ENCODE results near the gene NFATC2.

Gene NFATC2

DNA sequence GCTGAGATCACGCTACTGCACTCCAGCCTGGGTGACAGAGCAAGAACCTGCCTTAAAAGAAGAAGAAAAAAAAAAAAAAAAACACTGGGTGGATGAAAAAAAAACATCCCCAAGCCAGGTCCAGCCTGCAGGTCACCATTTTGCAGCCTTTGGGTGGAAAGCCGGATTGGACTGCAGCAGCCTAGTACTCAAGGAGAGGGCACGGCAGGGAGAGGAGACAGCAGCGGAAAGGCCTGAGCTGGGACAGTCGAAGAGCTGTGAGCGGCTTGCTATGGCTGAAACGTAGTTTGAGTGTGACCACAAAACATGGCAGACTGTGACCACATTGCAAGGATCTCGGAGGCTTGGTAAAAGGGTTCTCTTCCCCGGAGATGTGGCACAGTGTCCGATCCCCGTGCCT, 173.0 kb downstream of the NFATC2 start:
- no peak for DNase-seq

DNA sequence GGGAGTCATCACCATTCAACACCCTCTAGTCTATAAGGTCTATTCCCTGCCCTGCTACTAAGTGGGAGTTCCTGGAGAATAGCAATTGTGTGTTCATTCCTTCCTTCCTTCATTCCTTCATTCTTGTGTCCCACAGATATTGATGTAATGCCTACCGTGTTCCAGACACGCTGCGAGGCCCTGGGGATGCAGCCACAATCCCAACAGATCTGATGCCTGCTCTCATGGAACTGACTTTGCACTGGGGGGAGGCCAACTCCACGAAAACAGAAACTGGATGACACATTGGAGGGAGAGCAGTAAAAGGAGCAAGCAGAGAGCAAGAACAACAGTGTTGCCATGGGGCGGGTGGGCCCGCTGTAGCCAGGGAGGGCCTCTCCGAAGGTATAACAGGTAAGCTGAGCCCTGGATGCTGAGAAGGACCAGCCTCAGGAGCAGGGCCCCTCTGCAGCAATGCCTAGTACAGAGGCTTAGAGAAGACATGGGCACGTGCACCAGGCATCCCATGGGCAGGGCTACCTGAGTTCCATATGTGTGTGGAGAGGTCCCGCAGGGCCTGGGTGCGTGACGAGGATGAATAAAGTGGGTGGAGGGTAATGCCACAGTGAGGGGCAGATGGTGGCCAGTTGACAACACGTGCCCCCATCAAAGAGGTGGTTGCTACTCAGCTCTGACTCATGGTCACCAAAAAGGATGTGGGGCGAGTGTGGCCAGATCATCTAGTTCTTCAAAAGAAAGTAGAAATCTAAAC, 173.9 kb downstream of the NFATC2 start:
- no peak for DNase-seq

DNA sequence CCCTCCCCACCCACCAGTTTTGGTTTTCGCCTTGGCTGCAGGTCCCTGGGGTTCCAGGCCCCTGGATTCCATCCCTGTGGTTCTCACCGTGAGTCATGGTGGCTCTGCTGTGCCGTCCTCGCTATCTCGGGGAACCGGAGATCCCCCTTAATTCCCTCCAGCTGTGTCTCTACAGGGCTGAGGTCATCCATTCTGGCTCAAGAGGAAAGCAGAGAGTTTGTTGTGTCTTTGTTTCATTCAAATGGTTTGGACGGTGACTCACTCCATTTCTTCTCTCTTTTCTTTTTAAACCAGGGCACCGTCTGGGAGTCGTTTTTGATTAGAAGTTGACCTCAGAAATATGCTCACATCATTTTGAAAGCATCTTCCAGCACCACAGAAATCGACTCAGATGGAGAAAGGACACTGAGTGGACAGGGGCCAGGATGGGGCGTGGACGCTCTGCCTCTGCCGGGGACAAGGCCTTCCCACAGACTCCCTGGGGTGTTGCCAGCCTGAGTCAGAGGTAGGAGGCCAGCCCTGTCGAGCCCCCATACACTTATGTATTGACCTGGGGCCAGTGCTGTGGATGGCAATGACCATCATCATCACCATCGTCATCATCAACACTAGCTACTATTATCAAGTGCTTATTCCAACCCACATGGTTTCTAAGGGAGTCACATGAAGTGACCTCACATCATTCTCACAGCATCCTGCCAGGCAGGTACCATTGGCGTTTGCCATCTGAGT, 176.2 kb downstream of the NFATC2 start:
- DNase-seq, result no peak

DNA sequence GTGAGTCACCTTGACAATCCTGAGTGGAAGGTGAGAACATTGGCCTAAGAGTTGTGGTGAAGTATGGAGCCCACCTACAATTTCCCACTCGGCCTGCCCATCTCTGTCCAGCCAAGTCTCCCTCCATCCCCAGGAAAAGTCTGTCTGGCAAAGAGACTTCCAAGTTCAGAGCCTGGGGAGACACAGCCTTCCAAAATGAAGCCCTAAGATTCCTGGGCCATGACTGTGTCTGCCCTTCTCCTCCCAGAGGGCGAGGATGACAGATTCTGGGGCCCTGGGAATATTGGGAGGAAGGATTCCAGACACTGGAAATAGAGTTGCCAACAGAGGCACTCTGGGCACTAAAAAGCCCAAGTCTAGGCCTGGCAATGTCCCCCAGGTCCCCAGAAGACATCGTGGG, 176.8 kb downstream of the NFATC2 start:
- DNase-seq, result no peak

DNA sequence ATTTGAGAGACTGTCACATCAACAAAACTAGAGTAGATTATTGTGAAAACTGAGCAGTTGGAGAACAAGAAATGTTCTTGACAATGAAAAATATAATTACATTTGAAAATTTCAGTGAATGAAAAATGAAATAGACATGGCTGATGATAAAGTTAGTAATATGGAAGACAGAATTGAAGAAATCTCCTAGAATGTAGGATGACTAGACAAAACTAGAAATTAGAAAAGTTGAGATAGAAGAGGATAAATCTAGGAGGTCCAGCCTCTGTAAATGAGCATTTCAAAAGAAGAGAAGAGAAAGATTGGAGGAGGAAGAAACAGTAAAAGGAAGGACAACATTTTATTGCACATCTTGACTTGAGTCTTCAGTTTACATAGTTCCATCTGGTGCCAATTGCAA, 178.7 kb downstream of the NFATC2 start:
- no peak for DNase-seq

DNA sequence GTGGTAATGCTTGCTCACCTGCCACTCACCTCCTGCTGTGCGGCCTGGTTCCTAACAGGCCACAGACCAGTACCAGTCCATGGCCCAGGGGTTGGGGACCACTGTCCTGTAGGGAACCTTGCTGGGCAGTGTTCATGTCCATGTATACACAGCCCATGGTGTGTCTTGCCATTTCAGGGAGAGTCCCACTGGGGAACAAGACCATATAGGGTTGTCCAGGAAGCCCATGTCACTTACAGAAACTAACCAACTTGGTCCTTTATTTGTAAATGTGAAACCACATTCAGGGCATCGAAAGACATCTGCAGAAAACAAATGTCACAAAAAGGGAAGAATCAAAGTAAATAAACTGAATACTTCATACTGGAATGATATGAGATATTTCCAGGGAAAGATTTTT, 179.1 kb downstream of the NFATC2 start:
- no peak for DNase-seq

DNA sequence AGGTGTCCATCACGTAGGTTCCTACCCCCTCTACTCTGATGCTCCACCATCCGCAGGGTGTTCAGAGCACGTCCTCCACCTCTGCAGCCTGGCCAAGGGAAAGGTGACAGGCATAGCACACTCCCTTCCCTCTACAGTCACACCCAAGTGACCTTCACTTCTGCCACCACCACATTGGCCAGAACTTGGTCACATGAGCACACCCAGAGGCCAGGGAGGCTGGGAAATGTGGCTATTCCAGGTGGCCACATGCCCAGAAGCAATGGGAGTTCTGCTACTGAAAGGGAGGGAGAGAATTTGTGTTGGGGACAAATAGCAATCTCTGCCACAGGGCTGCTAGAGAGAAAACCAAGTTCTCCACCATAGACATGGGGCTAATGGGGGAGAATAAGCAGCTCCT, 180.3 kb downstream of the NFATC2 start:
- DNase-seq, result no peak

DNA sequence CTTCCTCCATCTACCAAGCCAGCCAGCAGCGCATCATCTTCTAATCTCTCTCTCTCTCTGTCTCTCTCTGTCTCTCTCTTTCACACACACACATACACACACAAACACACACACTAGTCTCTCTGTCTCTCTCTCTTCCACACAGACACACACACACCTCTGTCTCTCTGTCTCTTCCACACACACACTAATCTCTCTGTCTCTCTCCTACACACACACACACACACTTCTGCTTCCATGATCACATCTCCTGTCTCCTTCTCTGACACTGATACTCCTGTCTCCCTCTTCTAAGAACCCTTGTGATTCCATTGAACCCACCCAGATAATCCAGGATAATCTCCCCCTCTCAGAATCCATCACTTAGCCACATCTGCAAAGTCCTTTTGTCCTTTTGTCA, 181.3 kb downstream of the NFATC2 start:
- no peak for DNase-seq

DNA sequence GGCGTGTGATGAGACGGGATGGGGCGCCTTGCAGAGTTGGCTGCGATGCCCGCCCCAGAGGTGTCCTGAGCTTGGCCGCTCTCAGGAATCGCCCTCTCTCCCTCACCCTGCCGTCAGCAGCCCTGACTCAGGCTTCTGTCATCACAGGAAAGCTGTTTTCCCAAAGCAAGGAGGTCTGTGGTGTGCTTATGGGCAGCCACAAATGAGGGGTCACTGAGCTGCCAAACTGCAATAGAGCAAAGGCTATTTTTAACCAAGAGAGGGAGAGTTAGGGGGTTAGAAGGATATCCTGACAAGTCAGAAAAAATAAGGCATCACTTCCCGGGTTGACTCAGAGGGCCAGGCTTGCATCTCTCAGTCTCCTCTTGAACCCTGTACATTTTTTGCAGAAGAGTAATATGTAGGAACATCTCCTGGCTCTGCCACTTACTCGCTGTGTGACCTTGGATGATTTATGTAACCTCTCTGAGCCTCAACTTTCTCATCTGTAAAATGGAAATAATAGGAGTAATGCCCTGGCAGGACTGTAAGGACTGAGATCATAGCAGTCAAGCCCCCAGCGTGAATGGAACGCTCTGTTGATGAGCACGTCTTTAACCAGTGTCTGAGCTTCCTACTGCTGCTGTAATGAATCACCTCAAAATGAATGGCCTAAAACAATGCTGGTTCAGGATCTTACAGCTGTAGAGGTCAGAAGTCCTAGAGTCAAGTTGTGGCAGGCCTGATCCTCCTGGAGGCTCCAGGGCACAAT, 181.9 kb downstream of the NFATC2 start:
- no peak for DNase-seq

DNA sequence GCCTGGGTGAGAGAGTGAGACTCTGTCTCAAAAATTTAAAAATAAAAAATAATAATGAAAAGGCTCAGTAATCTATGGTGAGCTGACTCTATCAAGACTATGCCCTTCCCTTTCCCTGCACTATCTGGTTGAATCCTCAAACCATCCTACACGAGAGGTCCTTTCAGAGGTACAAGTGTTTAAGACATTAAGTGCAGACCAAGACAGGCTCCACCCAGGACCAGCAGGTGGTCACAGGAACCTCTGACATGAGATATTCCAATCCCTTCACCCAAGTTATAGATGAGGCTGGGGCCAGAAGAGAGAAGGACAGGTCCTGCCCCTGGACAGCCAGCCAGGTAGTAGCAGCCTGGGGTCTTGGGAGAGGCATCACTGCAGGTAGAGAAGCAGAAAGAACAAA, 182.6 kb downstream of the NFATC2 start:
- DNase-seq, result no peak

DNA sequence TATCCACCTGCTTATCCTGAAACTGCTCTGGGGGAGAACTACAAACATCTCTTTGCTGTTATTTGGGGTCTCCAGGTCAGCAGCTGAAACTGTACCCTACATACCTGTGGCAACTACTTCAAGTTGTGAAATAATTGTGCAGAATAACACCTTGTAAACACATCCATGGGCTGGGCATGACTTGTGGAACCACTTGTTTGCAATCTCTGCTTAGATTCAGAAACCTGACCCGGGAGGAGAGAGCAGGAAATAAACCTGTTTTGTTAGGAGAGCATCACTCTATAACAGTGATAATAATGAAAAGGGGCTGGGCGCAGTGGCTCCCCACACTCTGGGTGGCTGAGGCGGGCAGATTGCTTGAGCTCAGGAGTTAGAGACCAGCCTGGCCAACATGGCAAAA, 183.1 kb downstream of the NFATC2 start:
- DNase-seq, result no peak

DNA sequence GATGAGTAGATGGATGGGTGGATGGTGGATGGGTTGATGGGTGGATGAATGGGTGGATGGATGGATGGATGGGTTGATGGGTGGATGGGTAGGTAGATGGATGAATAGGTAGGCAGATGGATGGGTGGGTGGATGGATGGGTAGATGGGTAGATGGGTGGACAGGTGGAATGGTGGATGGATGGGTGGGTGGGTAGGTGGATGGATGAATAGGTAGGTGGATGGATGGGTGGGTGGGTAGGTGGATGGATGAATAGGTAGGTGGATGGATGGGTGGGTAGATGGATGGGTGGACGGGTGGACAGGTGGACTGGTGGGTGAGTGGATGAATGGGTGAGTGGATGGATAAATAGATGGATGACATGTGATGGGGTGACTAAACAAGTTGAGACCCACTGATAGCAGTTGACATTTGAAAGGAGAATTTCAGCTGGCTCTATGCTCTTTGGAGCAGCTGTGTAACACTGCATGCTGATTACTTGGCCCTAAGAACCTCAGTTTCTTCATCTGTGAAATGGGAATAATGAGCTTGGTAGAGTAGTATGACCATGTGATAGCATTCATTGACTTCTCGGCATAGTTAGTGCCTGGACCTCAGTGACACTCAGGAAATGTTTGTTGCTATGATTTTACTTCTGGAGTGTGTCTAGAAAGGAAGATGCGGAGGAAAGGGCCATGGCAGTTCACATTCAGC, 184.3 kb downstream of the NFATC2 start:
- DNase-seq, result no peak

DNA sequence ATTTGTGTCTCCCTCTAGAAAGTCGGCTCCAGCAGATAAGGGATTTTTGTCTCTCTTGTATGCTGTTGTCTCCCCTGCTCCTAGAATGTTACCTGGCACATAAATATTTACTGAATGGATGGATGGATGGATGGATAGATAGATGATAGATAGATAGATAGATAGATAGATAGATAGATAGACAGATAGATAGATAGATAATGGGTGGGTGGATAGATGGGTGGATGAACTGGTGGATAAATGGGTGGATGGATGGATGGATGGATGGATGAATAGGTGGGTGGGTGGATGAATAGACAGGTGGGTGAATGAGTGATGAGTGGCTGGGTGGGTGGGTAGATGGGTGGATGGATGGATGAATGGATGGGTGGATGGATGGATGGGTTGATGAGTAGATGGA, 185.0 kb downstream of the NFATC2 start:
- DNase-seq, result no peak

DNA sequence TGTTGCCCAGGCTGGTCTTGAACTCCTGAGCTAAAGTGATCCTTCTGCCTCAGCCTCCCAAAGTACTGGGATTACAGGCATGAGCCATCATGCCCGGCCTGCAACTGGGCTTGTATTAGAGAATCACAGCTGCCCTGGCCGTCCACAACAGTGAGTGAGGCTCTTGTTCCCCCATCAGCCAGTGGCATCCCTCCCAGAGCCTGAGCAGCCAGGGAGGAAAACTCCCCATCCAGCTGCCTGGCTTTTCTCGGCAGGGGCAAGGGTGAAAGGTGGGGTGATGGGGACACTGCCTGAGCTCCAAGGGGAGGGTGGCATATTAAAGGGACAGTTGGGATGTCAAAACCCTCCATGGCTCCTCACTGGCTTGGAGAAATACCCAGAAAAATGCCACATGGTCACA, 185.6 kb downstream of the NFATC2 start:
- DNase-seq, result no peak

DNA sequence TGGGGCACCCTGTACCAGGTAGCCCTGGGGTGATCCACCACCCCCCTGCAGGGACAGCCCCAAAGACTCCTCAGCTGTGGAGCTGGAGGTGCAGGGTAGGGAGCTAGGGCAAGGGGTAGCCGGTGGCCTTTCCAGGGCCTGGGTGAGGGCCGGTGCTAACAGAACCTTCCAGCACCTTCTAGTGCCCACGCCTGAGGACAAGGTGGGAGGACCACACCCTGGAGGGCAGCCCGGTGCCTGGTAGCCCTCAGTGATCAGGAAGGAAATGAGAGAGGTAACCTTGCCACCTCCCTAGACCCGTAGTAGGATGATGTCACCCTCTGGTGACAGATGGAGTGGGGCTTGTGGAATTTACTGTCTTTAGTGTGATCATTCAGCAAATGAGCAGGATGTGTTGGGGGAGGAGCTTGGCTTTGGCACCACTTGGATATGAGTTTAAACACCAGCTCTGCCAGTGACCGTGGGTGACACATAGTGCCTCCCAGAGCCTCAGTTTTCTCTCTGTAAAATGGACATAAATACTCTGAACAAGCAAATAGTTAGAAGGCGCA, 187.7 kb downstream of the NFATC2 start:
- no peak for DNase-seq

DNA sequence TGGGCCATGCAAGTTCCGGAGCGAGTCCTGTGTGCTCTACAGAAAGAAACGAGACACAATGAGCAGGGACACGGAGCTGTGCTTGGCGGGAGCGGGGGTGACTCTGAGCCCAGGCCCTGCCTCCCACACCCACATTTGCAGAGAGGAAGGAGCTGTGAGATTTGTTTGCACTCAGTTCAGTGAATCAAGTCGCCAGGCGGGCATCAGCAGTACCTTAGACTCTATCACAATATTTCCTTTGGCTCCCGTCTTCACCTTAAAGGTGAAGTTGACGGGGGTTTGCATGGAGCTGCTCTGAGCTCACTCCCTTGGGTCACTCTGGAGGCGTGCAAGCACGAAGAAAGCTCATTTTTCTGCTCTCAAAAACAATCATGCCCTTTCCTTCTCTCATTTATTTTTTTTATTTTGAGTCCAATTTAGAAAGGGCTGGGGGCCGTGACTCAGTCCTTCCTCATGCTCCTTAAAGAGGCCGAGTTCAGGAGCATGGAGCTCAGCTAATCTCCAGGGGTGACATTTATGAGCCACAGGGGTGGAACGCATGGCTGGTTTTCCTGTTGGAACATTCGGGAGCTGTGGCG, 188.2 kb downstream of the NFATC2 start:
- no peak for DNase-seq

DNA sequence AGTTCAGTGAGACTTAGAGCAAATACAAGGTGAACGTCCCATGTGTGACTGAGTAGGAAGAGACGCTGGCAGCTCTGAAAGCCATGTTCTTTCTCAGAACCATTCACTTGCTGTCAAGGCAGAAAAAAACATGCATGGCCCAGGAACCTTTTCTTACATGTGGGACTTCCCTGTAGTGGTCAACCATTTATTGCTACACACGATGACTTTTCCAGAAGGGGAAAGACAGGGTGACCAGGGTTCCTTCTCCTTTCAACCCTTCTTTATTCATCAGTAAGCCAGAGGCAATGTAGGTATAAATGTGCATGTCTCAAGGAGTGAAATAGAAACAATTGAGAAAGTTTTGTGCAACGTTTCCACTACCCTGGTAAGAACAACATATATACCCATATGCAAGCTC, 189.0 kb downstream of the NFATC2 start:
- no peak for DNase-seq

DNA sequence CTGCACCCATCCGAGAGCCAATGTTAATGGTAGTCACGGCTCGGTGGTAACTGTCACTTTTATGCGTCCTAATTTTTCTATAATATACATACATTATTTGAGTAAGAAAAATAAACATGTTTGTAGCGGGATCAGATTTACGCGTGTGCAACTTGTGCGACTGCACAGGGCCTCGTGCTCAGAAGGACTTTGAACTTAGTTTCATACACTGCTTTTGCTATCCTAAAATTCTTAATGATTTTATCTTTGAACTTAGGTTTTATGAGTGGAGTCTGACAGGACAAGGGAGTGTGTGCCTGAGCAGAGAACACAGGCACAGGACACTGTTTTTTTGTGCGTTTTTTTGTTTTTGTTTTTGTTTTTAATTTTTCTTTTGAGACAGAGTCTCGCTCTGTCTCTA, 189.7 kb downstream of the NFATC2 start:
- no peak for DNase-seq

DNA sequence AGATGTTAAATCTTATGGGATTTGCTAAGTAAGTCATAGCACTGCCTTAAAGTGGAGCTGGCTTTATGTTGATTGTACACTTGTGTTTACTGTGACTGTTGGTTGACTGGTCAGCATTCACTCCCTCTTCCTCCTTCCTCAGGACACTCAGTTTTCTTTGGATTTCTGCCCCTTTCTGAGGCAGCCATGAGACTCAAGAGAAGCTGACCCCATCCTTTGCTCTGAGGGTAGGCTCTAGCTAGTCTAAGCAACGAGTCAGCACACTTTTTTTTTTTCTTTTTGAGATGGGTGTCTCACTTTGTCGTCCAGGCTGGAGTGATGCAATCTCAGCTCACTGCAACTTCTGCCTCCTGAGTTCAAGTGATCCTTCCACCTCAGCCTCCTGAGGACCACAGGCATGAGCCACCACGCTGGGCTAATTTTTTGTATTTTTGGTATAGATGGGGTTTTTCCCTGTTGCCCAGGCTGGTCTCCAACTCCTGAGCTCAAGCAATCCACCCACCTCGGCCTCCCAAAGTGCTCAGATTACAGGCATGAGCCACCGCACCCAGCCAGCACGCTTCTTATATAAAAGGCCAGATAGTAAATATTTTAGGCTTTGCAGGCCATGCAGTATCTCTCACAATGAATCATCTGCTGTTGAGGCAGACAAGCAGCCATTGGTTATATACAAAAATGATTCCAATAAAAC, 191.4 kb downstream of the NFATC2 start:
- DNase-seq, result no peak

DNA sequence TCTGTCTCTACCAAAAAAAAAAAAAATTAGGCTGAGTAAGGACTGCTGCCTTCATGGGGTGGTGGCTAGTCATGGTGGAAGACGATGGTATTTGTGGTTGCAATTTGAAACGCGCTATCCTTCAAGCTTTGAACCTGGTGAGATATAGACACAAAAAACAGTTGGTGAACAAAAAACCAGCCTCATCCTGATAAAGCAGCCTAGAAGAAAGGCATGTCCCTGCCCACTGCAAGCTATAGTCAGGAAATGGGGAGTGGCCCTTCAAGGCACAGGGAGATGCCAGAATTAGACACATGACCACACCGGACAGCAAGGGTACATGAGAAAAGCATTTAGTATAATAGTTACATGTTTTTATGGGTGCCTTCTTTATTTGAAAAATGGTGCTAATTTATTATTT, 193.6 kb downstream of the NFATC2 start:
- DNase-seq, result no peak

DNA sequence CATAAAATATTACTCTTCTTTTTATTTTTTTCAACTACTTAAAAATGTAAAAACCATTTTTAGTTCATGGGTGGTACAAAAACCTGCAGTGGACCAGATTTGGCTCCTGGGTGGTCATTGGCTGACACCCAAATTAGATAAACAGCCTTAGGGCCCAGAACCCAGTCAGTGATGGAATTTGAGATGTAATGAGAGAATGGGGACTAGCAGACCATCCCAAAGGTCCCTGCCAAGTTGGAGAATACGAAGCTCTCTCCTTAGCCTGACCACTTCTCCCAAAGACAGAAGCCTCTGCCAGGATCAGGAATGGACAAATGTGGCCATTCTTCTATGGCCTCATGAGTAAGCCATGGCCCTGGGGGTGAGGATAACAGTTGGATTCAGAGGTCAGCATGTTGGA, 194.7 kb downstream of the NFATC2 start:
- no peak for DNase-seq

Measured in NCI-H2081 (cell line).